Activated T-helper 17 cell treated with anti-CD3 and anti-CD28 coated beads, Interleukin-2, amount 50 U/mL, for 72 hours (primary cell): ENCODE measurements around the gene PUSL1. TPM values are rescaled to one million over a fixed set of nuclear protein-coding genes. Genes with fewer than 3 reads are reported as not detected.

Source experiments
- ATAC-seq: fragments of 150-1000 bp; cut with Tn5 transposase; replicated peaks from 2 replicates; pipeline ENCODE4 v1.10.0; 2021; ENCODE audit warnings: mild to moderate bottlenecking, moderate library complexity
- H3K27ac Mint-ChIP-seq: one replicate; pipeline ENCODE4 v1.8.0; 2022; ENCODE audit warnings: mixed read lengths
- H3K27me3 Mint-ChIP-seq: one replicate; pipeline ENCODE4 v1.8.0; 2022; ENCODE audit warnings: mixed read lengths
- H3K36me3 Mint-ChIP-seq: one replicate; pipeline ENCODE4 v1.8.0; 2022; ENCODE audit warnings: low read depth, mild to moderate bottlenecking, mixed read lengths
- H3K4me1 Mint-ChIP-seq: one replicate; pipeline ENCODE4 v1.8.0; 2022; ENCODE audit warnings: mixed read lengths
- H3K4me3 Mint-ChIP-seq: one replicate; pipeline ENCODE4 v1.8.0; 2022; ENCODE audit warnings: mild to moderate bottlenecking, mixed read lengths
- H3K9me3 Mint-ChIP-seq: one replicate; pipeline ENCODE4 v1.8.0; 2022; ENCODE audit warnings: mixed read lengths
- total RNA-seq, 2 donors: library from RNA; stranded (reverse); gene quantifications; one replicate each; pipeline ENCODE4 v1.2.3, GENCODE V29; 2022

Gene PUSL1
- total RNA-seq, 2 donors from 2014 or later: 15.9 to 24.0 TPM

DNA sequence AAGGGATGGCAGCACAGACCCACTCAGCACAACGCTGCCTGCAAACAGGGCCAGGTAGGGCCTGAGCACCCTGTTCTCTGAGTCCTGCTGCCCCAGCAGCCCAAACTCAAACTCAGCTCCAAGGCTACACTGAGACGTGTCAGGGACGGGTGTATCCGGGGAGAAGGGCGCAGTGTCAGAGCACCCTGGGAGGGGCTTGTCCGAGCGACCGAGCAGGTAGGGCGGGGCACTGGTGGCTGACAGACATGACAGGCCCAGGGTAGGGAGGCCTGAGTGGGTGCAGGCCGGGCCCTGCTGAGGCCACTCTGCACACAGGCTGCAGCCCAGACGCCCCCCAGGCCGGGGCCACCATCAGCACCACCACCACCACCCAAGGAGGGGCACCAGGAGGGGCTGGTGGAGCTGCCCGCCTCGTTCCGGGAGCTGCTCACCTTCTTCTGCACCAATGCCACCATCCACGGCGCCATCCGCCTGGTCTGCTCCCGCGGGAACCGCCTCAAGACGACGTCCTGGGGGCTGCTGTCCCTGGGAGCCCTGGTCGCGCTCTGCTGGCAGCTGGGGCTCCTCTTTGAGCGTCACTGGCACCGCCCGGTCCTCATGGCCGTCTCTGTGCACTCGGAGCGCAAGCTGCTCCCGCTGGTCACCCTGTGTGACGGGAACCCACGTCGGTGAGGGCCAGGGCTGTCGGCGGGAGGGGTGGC, 22.6 kb upstream of the PUSL1 start:
- no peak for ATAC-seq
- no peak overlapping the region for H3K27ac Mint-ChIP-seq
- H3K36me3 Mint-ChIP-seq: no peaks in the 10 kb centered on the region
- H3K27me3 Mint-ChIP-seq: no peaks in the 10 kb centered on the region
- no peaks in the 10 kb centered on the region for H3K9me3 Mint-ChIP-seq
- H3K4me3 Mint-ChIP-seq: no peak overlapping the region
- peaks cover 5% of the 10 kb centered on the region for H3K4me1 Mint-ChIP-seq

DNA sequence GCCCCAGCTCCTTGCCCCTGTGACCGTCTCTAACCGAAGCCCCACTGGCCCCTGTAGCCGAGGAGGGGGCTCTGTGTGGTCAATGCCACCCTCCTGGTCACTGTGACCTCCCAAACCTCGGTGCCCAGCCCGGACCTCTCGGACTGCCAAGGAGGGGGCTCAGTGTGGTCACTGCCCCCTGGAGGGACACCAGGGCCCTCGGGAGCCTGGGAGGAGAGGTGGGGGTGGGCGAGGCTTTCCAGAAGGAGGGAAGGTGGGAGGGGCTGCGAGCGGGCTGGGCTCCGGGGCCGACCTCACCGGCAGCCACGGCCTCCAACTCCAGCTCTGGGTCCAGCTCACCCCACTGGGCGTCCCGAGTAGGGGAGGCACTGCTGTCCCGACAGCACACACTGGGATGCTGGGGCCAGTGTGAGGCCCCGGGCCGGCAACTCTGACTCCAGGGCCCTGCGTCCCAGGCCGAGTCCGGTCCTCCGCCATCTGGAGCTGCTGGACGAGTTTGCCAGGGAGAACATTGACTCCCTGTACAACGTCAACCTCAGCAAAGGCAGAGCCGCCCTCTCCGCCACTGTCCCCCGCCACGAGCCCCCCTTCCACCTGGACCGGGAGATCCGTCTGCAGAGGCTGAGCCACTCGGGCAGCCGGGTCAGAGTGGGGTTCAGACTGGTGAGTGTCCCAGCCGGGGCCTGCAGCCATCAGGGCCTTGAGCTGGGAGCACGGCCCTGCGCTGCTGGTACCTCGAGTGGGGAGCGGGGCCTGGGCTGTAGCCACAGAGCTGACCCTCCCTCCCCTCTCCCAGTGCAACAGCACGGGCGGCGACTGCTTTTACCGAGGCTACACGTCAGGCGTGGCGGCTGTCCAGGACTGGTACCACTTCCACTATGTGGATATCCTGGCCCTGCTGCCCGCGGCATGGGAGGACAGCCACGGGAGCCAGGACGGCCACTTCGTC, 21.8 kb upstream of the PUSL1 start:
- Mint-ChIP-seq H3K4me3 (no peak overlapping the region), H3K4me1 (peaks cover 5% of the 10 kb centered on the region), H3K27me3 (no peaks in the 10 kb centered on the region), H3K9me3 (no peaks in the 10 kb centered on the region), H3K36me3 (no peaks in the 10 kb centered on the region), H3K27ac (no peak overlapping the region)
- no peak for ATAC-seq

DNA sequence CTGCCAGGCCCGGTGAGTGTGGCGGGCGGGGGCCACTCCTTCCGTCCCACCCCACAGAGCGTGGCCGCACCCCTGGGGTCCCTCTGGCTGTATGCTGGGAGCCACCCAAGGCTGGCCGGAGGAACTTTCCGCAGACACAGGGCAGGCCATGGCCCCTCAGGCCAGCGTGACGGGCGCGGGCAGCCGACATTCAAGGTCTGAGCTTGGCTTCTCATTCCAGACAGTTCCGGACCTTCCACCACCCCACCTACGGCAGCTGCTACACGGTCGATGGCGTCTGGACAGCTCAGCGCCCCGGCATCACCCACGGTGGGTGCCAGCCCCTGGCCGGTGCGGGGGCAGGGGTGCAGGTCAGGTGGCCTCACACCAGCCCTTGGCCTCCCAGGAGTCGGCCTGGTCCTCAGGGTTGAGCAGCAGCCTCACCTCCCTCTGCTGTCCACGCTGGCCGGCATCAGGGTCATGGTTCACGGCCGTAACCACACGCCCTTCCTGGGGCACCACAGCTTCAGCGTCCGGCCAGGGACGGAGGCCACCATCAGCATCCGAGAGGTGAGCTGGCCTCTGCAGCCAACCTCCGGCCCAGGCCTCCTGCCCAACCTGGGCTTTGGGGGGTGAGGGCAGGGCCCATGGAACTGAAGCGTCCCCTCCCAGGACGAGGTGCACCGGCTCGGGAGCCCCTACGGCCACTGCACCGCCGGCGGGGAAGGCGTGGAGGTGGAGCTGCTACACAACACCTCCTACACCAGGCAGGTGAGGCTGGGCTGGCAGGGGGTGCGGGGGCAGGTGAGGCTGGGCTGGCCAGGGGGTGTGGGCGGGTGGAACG, 20.9 kb upstream of the PUSL1 start:
- Mint-ChIP-seq H3K4me1 (peaks cover 5% of the 10 kb centered on the region), H3K4me3 (no peak overlapping the region), H3K9me3 (no peaks in the 10 kb centered on the region), H3K27me3 (no peaks in the 10 kb centered on the region), H3K36me3 (no peaks in the 10 kb centered on the region), H3K27ac (no peak overlapping the region)
- no peak for ATAC-seq

DNA sequence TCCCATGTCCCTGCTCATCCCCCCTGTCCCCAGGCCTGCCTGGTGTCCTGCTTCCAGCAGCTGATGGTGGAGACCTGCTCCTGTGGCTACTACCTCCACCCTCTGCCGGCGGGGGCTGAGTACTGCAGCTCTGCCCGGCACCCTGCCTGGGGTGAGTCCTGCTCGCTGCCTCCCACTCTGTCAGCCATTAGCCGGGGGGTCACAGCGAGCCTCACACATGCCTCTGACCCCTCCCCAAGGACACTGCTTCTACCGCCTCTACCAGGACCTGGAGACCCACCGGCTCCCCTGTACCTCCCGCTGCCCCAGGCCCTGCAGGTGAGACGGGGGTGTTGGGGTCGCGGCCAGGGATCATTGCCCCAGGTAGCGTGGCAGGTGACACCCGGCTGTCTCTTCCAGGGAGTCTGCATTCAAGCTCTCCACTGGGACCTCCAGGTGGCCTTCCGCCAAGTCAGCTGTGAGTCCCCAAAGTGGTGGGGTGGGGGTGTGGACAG, 18.1 kb upstream of the PUSL1 start:
- H3K27me3 Mint-ChIP-seq: no peaks in the 10 kb centered on the region
- H3K36me3 Mint-ChIP-seq: no peaks in the 10 kb centered on the region
- ATAC-seq: peak; percentile 65
- H3K9me3 Mint-ChIP-seq: no peaks in the 10 kb centered on the region
- no peak overlapping the region for H3K27ac Mint-ChIP-seq
- H3K4me1 Mint-ChIP-seq: no peaks in the 10 kb centered on the region
- H3K4me3 Mint-ChIP-seq: no peak overlapping the region

DNA sequence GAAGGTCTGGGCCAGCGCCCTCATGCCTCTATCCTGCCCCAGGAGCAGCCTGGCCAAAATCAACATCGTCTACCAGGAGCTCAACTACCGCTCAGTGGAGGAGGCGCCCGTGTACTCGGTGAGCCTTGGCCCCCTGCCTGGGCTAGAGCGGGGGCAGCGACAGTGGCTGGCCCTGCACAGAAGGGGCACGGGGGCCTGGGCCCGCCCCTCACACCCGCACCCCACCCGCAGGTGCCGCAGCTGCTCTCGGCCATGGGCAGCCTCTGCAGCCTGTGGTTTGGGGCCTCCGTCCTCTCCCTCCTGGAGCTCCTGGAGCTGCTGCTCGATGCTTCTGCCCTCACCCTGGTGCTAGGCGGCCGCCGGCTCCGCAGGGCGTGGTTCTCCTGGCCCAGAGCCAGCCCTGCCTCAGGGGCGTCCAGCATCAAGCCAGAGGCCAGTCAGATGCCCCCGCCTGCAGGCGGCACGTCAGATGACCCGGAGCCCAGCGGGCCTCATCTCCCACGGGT, 17.3 kb upstream of the PUSL1 start:
- H3K9me3 Mint-ChIP-seq: no peaks in the 10 kb centered on the region
- H3K36me3 Mint-ChIP-seq: no peaks in the 10 kb centered on the region
- H3K4me3 Mint-ChIP-seq: no peak overlapping the region
- H3K27me3 Mint-ChIP-seq: no peaks in the 10 kb centered on the region
- no peak overlapping the region for H3K27ac Mint-ChIP-seq
- no peak for ATAC-seq
- H3K4me1 Mint-ChIP-seq: no peaks in the 10 kb centered on the region

DNA sequence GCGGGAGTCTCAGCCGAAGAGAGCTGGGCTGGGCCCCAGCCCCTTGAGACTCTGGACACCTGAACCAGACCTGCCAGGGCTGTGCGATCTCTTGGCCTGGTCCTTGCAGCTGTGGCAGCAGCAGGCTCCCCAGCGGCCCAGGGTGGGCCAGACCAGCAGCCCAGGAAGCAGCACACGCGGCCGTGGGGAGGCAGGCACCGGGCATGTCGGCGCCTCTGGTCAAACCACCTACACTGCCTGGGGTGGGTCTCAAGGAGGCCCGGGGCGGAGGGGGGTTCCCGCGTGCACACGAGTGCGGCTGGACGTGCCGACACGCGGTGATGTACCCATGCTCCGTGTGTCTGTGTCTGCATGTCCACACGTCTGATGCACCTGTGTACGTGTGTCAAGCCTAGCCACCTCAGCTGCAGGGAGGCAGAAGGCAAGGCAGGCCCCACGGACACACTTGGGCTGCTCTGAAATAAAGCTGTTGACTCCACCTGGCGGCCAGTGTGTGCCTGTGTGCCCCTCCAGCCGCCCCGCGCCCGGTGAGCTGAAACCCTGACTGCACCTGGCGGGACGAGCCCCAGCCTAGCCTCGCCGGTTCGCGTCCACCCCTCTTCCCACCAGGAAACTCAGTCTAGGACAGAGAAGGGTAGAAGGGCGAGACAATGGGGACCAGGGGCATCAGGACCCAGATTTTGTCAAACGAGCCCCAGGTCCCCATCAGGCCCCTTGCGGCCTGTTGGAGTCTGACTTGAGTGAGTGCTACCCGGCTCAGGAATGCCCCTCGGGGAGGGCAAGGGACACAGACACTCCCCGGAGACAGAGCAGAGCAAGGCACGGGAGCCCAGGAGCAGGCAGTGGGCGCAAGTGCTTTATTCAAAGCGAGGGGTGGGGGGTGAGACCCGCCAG, 16.6 kb upstream of the PUSL1 start:
- ATAC-seq: peak; percentile 83
- Mint-ChIP-seq H3K9me3 (no peaks in the 10 kb centered on the region), H3K27ac (no peak overlapping the region), H3K27me3 (no peaks in the 10 kb centered on the region), H3K36me3 (no peaks in the 10 kb centered on the region), H3K4me3 (no peak overlapping the region), H3K4me1 (no peaks in the 10 kb centered on the region)

DNA sequence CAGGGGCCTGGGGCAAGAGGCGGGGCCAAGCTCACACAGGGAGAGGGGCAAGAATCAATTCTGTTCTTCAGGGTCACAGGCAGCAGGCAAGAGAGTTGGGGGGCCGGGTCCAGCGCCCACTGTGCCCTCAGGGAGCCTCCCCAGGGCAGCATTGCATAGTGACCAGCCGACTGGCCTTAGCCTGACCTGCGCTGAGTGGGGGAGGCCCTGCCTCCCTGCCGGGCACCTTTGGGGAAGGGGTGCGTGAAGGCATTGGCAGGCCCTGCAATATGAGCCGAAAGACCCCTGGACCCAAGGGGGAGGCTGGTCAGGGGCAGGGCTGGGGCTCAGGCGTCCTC, 16.0 kb upstream of the PUSL1 start:
- Mint-ChIP-seq H3K4me3 (no peak overlapping the region), H3K36me3 (no peaks in the 10 kb centered on the region), H3K4me1 (no peaks in the 10 kb centered on the region), H3K27ac (no peak overlapping the region), H3K9me3 (no peaks in the 10 kb centered on the region), H3K27me3 (no peaks in the 10 kb centered on the region)
- ATAC-seq: no peak

DNA sequence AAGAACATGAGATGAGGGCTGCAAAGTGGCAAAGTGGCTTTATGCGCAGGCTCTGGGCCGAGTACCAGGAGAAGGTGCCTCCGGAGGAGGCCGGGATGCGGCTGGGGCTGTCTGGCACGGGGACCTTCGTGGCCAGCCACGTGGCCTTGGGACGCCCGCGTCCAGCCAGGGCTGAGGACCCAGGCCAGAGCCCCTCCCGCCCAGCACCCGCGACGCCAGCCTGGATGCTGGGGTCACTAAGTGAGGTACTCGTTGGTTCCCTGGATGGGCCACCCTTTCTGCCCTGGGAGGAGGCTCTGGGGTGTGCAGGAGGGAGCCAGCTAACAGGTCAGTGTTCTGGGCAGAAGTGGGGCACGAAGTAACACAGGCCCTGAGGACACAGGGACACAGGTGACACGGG, 15.5 kb upstream of the PUSL1 start:
- Mint-ChIP-seq H3K27me3 (no peaks in the 10 kb centered on the region), H3K4me1 (no peaks in the 10 kb centered on the region), H3K36me3 (no peaks in the 10 kb centered on the region), H3K27ac (no peak overlapping the region), H3K9me3 (no peaks in the 10 kb centered on the region), H3K4me3 (no peak overlapping the region)
- no peak for ATAC-seq

DNA sequence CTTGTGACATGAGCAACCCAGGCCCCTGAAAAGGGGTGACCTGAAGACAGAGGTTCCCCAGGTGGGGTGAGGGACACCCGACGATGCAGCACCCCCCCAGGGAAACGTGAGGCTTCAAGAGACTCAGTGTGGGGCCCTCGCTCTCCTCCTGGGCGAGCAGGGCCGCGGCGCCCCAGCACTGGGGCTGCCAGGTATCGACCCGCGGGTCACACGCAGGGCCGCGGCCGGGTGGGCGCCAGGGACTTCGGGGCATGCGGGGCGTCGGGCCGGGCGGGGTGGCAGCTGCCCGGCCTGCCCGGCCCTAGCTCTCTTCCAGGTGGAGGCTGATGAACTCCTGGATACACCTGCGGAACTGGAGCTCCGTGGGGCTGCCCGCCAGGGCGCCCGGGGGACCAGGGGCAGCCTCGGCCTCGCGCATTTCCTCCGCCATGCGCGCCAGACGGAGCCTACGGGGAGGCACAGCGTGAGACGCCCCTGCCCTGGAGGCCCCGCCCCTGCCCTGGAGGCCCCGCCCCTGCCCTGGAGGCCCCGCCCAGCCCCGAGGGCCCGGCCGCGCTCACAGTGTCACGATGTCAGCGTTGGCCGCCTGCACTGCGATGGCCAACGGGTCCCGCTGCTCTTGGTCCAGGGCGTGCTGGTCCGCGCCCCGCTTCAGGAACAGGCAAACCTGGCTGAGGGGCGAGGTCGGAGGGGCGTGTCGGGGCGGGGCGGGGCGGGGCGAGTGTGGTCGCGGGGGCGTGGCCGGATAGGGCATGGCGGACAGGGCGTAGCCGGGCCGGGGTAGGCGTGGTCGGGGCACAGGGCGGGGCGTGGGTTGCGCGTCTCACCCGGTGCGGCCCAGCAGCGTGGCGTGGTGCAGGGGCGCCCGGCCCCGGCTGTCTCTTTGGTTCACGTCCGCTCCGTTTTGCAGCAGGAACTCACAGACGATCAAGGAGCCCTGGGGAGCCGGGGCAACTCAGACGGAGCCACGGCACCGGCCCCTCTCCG, 14.8 kb upstream of the PUSL1 start:
- Mint-ChIP-seq H3K9me3 (no peaks in the 10 kb centered on the region), H3K36me3 (no peaks in the 10 kb centered on the region), H3K27me3 (no peaks in the 10 kb centered on the region), H3K4me1 (no peaks in the 10 kb centered on the region), H3K27ac (no peak overlapping the region), H3K4me3 (no peak overlapping the region)
- ATAC-seq: no peak

DNA sequence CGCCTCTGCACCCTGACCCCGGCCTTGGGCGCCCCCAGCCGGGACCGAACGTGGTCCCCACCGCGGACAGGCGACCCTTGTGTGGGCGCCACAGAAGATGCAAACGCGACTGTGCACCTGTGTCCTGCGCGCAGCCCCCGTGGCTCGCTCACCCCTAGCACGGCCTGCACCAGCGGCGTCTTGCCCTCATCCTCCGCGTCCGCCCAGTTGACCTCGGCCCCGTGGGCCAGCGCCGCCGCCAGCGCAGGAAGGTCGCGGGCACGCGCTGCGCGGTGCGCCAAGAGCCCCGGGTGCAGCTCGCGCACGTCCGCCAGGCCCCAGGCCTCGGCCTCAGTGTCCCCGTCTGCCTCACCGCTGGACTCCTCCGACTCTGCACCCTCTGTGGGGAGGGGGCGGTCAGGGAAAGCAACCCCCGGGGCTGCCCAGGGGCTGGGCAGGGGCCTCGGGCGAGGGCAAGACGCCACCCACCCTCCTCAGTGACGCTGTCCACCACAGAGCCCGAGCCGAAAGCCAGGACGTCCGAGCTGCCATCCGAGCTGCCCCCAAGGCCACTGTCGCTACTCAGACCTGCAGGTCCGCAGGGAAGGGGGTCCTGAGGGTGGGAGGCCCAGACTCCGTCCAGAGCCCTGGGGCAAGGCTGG, 14.0 kb upstream of the PUSL1 start:
- Mint-ChIP-seq H3K4me1 (no peaks in the 10 kb centered on the region), H3K36me3 (no peaks in the 10 kb centered on the region), H3K27me3 (no peaks in the 10 kb centered on the region), H3K4me3 (no peak overlapping the region), H3K27ac (no peak overlapping the region), H3K9me3 (no peaks in the 10 kb centered on the region)
- no peak for ATAC-seq

DNA sequence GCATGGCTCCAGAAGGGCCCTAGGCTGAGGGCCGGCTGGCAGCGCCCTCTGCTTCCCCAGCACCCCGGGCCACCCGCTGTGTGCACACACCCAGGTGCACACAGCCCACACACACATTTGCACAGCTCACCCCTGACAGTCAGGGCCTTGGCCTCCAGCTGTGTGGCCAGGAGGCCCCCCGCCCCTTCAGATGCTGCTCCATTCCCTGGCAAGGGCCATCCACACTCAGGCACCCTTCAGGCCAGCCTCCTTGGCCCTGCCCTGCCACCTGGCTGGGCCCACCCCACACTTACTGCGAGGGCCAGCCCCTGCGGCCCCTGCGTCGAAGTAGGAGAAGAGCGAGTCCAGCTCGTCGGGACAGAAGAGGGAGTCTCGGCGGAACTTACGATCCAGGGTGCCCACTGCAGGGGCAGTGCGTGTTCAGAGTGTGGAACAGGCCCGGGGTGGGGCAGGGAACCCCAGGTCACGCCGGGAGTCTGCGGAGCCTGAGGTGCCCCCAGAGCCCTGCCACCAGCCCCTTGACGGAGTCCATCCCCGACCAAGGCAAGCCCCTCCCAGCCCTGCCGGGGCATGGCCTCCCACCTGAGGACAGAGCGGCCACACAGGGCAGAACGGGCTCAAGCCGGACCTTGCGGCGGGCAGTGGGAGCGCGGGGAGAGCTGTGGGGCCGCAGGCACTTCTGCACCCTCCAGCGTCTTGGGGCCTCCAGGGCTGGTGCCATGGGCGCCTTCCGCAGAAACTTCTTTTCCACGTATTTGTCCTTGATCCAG, 13.1 kb upstream of the PUSL1 start:
- H3K36me3 Mint-ChIP-seq: no peaks in the 10 kb centered on the region
- no peaks in the 10 kb centered on the region for H3K9me3 Mint-ChIP-seq
- H3K4me3 Mint-ChIP-seq: no peak overlapping the region
- ATAC-seq: no peak
- no peaks in the 10 kb centered on the region for H3K4me1 Mint-ChIP-seq
- no peaks in the 10 kb centered on the region for H3K27me3 Mint-ChIP-seq
- H3K27ac Mint-ChIP-seq: no peak overlapping the region
